HG03064 (cell line): Measurements from ENCODE around the gene PAPPA.

ENCODE experiments used
- ATAC-seq: cut with Tn5 transposase; IDR thresholded peaks from one replicate; pipeline ENCODE4 v1.9.1; 2021; ENCODE audit warnings: low read depth; ENCODE audit not compliant: unreplicated experiment

Gene PAPPA

DNA sequence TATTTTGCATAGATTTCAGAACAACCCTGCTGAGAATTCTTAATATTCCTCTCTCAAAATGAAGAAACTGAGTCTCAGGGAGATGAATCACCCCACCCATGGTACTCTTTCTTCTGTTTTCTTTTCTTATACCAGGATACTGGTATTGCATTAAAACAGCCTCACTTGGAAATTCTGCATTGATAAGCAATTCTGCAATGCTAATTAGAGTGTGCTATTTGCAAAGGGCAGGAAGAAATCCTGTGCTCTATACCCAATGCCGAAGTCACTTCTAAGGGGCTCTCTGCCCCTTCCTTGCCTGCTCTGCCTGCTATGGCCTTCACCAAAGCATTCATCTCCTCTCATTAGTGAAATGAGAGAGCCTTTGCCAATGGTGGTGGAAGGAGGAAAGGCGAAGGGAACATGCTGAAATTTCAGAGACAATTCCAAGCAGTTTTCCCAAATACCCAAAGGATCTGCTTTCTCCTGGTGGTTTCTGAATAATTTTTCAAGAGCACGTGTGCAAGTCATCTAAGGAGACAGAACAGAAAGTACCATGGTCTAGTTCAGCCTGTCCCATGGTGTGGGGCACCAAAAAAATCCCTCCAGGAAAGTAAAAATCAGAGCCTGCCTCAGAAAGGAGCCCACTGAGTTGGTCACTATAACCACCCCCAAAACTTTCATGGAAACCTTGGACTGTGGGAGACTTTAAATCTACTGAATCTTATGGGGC, 156.5 kb downstream of the PAPPA start:
- ATAC-seq, result no peak

DNA sequence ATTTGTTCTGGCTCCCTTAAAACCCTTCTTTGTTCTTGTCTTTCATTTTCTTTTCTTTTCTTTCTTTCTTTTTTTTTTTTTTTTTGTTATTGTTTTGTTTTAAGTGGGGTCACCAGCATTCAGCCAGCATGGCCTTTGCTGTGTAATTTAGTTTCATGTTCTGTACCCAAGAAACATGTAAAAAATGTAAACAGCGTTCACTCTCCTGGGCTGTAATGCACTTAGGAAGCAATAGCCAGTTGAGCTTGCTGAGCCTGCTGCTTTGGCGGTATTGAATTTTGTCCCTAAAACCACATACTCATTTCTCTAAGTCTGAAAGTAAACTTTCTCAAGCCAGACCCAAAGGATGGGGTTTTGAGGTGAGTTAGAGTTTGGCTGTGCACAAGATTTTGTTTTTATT, 158.6 kb downstream of the PAPPA start:
- no peak for ATAC-seq

DNA sequence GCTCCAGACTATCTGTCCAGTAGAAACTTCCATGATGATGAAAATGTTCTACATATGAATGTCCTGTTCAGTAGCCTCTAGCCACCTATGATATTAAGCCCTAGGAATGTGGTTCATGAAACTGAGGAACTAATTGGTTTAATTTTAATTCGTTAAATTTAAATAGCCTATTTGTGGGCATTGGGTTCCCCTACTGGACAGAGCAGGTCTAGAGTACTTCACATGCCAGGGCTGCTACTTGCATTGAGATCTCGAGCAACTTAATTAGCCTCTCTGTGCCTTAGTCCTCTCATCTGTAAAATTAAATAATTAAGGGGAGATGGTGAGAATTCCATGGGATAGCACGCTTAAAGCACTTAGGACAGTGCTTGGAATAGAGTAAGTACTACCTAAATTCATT, 160.0 kb downstream of the PAPPA start:
- ATAC-seq, result no peak

DNA sequence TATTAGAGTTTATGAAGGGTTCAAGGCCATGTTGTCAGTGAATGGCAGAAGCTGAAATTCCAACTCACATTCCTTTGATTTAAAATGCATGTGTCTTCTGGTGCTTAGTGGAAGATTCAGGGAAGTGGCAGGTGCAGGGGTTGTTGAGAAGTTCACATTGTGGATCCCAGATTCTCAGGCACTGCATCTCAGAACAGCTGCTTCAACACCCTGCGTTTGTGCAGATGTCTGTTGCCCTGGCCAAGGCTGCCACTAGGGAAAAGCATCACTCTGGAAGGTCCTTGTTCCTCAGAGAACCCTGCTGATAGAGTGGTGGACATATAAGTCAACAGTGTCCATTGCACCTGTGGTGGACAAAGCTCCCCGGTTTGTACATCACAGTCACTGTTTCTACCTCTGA, 162.7 kb downstream of the PAPPA start:
- no peak for ATAC-seq

DNA sequence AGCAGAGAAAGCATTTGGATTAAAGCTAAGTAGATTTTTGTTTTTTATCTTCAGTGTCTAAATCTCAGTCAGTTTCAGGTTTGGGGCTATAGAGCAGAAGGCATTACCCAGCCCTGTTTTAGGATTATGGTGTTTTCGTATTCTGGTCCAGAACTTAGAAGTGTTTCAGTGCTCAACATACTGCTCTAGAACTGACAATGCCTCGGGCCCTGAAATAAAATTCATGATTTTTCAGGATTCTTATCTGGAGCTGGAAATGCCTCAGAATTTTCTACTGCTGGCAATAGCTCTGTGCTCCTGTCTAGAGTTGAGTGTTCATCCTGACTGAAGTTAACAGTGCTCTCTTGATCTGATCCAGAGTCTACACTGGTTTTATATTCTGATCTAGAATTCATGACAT, 163.9 kb downstream of the PAPPA start:
- no peak for ATAC-seq

DNA sequence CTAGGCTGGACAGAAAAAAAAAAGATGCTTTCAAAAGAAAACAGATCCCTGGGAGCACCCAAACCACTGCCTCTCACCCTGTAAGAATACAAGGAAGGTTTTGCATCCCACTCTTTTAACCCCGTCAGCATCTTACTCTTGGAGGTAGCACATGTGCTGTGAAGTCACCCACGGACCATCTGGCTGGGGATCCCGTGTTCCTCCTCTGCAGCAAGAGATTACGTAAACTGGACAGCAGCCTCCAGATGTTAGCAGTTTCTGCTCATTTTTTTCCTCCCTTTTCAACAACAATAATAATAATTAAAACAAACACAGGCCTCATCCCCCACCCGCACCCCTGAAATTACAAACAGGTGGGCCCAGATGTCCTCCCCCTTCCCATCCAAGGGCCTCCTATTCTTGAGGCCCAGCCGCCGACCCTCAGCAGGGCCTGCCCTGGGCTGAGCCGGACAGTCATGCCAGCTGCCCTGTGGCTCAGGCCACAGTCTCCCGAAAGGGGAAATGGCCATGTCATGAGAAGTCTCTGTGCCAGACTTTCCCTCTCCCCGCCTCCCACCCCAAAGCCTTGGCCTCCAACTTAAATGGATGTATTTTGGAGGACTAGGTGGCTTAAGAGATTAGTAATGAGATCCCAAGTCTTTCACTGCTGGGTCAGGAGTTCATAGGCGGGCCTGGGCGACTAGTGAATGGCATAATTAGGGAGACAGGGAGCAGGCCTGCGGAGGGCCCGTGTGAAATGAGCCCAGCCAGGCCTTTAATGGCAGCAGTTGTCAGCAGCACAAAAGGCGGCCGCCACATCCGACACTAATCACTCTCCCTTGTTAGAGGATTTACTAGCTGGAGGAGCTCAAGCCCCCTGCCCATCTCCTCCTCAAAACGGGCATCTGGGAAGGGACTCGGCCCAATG, 165.1 kb downstream of the PAPPA start:
- no peak for ATAC-seq

DNA sequence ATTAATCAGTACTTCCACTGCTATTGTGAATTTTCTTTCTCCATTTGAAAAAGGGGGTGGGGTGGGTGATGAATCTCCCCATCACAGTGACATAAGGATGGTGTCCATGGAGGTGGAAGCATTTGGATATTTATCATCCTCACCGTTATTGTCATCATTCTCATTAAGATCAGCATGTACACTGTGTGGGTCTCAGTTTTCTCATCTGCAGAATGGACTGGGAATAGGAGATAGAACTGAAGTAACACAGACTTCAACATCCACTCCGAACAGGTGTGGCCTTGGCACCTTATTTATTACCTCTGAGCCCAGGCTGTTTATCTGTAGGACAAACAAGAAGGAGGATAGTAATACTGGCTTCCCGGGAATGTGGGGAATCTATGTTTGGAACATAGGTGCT, 165.9 kb downstream of the PAPPA start:
- ATAC-seq, result no peak

DNA sequence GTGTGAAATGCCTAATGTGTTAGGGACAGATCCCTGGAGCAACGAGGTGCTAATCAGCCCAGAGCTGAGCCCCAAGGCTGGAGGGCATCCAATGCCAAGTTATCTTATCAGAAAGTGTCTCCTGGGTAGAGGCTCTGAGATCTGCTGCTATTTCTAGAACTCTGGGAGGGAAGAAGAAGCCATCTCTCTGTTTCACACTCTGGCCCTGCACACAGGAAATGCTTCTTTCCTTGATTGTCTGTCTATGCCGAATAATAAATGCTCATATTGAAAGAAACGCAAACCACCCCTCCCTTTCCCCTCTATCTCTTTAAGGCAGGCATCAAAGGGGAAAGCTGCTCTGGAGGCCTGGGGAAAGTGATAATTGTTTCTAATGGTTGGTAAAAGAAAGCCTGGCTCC, 166.7 kb downstream of the PAPPA start:
- no peak for ATAC-seq

DNA sequence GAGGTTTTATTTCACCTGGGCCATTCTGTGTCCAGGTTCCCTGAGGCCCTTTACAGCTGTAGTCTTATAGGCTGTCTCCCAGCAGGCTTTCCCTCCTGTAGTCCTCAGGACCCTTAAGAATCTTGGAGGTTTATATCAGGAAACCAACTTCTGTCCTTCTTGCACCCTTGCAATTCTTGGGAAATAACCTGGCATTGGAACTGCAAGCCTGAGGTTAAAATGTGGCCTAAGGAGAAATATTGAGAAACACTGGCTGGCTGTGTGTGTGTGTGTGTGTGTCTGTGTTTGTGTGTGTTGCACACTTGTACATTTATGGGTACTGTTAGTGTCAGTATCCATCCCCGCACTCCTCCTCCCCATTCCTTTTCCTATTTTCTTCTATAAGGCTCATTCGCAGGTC, 168.9 kb downstream of the PAPPA start:
- no peak for ATAC-seq

DNA sequence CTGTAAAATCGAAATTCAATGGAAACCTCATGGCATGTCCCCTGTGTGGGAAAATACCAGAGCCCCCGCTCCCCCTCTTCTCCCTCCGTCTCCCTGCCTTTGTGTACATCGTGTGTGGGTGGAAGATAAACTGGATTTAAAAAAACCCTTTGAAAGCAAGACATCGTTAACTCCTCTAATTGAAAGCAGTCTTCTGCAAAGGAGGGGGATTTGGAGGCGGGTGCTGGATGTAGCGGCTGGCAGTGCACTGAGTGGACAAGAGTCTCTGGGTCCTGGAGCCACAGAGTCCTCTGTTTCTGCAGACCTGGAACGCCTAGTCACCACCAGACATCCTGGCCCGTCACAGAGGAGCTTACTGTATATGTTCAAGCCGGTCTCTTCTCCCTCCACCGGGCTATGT, 169.4 kb downstream of the PAPPA start:
- ATAC-seq, result no peak

DNA sequence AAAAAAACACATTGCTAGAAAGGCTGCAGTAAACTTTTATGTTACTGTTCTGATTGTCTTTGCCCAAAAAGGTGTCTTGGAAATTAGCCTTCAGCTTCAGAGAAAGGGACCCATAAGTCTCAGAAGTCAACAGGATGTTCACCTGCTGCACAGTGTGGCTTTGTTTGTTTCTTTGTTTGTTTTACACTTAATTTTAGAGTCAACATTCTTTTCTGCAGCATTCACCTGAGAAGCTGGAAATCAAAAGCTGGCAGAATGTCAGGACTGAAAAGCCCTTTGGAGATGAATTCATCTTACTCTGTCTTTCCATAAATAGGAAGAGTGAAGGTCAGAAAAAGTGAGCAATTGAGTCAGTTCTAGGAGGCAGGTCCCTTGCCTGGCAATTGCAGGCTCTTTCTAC, 170.0 kb downstream of the PAPPA start:
- ATAC-seq, result no peak

DNA sequence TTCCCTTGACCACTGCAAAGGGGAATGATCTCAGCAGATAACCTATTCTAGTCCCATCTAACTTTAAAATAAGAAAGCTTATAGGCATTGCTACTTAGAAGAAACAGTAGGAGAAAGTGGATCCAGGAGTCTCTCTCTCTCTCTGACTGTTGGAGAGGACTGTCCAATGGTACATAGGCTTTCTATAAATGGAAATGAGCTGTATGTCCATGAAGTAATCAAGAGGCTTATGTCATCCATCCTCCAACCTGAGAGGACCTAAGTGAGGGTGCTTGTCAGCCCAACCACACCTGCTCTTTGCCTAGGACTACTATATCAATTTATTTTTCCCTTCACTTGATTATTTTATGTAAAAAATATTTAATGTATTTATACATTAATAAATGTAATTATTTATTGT, 172.3 kb downstream of the PAPPA start:
- ATAC-seq, result no peak

DNA sequence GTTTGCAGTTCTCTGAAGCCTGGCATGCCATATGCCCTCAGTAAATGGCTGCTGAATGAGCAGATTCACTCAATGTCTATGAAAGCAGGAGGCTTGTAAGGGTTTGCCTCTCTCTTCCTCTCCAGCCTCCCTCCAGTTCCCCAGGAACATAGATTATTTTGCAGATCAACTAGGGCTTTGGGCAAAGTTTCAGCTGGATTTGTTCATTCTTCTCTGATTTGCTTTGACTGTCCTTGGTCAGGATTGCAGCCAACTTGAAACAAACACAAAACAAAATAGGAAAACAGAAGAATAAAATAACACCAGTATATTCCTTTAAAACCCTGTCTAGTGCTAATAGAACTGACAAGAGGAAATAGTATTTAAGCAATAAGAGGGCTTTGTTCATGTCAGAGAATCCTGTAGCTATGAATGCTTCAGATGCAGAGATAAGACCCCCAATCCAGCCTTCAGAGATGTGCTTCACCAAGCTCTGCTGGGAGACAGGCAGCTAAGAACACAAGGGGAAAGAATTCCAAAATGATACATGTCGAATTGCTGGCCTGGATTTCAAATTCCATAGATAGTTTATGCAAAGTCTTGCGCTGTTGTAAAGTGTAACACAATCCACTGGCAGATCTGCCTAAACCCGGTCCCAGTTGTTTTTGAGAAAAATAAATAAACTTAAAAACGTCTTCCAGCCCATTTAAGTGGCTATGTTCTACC, 174.3 kb downstream of the PAPPA start:
- no peak for ATAC-seq

DNA sequence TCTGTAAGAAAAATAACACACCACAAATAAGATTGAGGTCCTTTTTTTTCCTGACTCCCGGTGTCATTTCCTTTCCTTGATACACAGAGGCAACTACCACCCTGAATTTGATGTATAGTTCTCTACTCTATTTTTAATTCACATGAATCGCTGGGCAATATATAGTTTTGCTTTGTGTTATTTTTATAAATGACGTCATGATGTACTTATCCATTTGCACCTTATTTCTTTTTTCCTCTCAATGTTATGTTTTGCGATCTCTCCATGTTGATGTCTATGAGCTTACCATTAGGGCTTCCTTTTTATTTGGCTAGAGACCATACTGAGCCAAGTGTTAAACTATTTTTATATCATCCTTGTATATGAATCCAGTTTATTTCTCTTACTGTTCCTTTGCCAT, 175.9 kb downstream of the PAPPA start:
- no peak for ATAC-seq

DNA sequence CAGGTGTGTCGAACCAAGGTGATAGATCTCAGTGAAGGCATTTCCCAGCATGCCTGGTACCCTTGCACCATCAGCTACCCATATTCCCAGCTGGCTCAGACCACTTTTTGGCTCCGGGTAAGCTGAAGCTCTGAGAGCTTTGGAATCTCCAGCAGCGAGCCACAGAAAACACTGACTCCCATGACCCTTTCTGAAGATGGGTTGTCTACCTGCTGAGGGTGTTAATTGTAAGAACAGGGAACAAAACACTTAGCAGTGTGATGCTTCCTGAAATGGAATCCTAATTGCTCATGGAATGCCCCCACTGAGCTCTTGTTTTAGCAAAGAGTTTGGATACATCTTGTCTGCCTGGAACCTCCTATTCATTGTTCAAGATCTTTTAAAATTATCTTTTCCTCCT, 177.7 kb downstream of the PAPPA start:
- ATAC-seq, result no peak

DNA sequence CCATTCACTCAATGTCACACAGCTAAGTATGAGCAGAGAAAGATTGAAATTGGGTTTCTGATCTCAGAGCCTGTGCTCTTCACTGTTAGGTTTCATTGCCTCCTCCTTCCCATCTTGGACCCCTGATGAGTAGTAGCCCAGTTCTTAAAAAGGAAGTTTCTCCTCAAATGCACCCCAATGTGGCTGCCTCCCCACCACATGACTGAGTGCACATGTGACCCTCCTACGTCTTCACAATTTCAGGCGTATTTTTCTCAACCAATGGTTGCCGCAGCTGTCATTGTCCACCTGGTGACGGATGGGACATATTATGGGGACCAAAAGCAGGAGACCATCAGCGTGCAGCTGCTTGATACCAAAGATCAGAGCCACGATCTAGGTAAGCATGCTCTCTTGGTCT, 178.5 kb downstream of the PAPPA start:
- no peak for ATAC-seq

DNA sequence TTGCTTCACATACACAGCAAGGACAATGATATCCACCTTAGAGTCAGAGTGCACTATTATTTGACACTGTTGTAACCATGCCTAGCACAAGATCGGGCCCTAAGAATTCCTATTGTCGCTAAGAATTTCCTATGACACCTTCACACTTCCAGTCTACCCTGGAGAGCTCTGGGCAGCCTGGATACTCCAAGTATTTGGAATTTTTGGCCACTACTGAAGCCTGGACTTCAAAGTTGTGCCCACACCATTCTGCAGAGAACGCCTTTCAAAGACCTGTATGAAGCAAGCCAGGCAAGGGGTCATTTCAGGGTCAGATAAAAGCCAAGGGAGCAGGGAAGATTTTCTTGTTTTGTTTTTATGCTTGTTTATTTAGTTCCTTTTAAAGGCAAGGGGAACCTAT, 179.7 kb downstream of the PAPPA start:
- no peak for ATAC-seq

DNA sequence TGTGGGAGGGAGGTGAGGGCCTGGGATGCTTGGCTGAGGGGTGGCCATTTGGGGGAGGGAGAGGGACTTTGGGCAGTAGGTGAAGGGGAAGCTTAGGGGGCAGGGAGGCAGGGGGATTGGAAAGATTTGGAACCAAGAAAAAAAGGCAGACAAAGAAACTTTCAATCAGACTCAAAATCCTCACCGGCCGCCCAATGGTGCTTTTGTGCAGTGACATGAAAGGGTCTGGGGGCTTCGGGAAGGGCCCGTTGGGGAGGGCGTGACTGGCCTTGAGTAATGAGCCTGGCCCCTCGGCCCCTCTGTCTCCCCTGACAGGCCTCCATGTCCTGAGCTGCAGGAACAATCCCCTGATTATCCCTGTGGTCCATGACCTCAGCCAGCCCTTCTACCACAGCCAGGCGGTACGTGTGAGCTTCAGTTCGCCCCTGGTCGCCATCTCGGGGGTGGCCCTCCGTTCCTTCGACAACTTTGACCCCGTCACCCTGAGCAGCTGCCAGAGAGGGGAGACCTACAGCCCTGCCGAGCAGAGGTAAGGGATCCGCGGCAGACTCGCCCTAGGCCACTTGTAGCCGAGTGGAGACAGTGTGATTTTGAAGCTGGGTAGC, 181.1 kb downstream of the PAPPA start:
- no peak for ATAC-seq

DNA sequence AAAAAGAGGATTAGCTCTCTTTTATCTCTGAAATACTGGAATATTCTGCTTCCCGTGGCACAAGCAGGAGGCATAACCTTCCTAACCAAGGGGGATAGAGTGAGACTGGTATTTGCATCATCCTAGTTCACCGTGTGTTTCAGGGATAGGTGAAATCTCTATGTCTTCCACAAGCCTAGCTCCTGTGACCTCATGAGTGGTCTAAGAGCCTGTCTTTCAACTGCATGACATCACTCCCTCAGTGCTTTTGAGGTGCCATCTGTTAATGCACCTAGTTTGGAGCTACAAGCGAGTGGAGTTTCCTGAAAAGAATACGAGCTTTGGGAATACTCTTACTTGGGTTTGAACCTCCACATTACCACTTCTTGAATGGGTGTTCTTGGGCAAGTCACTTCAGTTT, 181.8 kb downstream of the PAPPA start:
- ATAC-seq, result no peak

DNA sequence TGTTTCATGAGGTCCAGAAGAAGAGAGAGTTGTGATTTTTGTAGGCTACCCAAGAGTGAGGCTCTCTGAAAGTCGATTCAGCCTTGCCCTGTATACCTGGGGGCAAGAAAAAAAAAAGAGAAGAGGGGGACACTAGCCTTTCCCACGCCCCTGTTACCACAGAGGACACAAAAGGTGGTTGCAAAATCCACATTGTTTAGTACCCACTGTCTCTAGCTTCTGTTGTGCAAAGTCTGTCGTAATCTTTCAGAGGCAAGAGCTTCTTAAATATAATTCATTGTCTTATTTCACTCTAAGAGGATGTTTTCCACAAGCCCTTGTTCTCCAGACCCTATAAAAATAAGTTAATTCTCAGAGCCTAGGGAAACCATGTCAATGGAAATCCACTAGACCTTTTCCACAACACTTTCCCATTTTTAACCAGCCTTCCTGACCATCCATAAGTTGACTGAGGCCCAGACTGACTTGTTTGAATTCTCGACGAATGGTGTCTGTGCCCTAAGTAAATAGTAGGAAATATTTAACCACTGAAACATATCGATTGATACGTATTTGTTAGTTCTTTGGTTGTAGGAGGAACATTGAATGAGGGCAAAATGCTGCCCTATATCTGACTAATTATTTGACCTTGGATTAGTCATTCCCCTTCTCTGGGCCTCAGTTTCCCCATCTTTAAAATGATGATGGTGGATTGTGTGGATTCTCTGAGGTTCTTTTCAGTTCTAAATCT, 182.7 kb downstream of the PAPPA start:
- ATAC-seq, result no peak
